Subcutaneous adipose tissue (tissue), 4 donors: ENCODE measurements around the gene SPATS2L. TPM values are rescaled to one million over a fixed set of nuclear protein-coding genes. Genes with fewer than 3 reads are reported as not detected.

ENCODE experiments used
- total RNA-seq, 4 donors: library from RNA; depleted of rRNA; stranded (reverse); fragments of >200 nt; gene quantifications; one replicate each; pipeline ENCODE4 v1.1.0, GENCODE V29; 2016
- TF ChIP-seq, protein P1 (sequence below): fragments of 450-650 bp; IDR thresholded peaks from one replicate; pipeline ENCODE4 v1.5.1; 2016; ENCODE audit warnings: low read depth, mild to moderate bottlenecking, control low read depth, antibody characterized with exemption, moderate library complexity

The SPATS2L gene
- total RNA-seq, 4 donors from 2014 or later: 71.4 to 88.9 (median 79.6) TPM

DNA sequence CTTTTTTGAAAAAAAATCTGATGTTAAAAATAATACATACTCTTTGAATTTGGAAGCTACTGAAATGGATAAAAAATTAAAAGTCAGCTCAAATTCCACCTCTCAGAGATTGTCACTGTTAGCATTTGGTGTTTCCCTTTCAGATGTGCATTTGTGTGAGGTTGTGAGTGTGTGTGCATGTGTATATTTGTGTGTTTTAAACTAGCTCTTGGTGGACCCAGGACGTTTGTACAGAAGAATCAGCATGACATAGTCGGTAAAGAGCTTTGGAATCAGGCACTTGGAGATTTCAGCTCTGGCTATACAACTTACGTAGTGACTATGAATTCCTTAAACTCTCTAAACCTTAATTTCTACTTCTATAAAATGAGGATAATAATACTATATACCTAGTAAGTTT lies 14.5 kb downstream of the SPATS2L start:
- TF ChIP-seq, protein P1, sequence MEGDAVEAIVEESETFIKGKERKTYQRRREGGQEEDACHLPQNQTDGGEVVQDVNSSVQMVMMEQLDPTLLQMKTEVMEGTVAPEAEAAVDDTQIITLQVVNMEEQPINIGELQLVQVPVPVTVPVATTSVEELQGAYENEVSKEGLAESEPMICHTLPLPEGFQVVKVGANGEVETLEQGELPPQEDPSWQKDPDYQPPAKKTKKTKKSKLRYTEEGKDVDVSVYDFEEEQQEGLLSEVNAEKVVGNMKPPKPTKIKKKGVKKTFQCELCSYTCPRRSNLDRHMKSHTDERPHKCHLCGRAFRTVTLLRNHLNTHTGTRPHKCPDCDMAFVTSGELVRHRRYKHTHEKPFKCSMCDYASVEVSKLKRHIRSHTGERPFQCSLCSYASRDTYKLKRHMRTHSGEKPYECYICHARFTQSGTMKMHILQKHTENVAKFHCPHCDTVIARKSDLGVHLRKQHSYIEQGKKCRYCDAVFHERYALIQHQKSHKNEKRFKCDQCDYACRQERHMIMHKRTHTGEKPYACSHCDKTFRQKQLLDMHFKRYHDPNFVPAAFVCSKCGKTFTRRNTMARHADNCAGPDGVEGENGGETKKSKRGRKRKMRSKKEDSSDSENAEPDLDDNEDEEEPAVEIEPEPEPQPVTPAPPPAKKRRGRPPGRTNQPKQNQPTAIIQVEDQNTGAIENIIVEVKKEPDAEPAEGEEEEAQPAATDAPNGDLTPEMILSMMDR: no peak

GRCh38 chr2:200321780-200322534 lies 15.5 kb downstream of the SPATS2L start:
- TF ChIP-seq, protein P1: no peak

GRCh38 chr2:200322607-200323006 lies 16.1 kb downstream of the SPATS2L start:
- TF ChIP-seq, protein P1: no peak

GRCh38 chr2:200324362-200324761 lies 17.9 kb downstream of the SPATS2L start:
- TF ChIP-seq, protein P1: no peak

- TF ChIP-seq, protein P1: no peak
Measured at GRCh38 chr2:200329384-200329783, 22.9 kb downstream of the SPATS2L start.

DNA sequence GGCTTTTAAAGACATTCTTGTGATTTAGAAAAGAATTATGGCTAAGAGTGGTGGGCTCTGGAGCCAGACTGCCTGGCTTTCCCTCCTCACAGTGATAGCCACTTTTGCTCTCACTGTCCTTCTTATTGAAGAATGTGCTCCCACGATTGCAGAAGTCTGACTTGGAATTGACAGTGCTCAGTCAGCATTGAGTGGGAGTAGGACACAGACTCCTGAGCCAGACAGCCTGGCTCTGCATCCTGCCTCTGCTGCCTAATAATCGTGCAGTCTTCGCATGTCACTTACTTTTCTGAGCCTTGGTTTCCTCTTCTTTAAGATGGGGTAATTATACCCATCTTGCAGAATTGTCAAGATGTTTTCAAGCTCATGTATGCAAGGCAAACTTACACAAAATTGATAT lies 23.3 kb downstream of the SPATS2L start:
- TF ChIP-seq, protein P1: no peak

- TF ChIP-seq, protein P1: no peak
Measured at GRCh38 chr2:200330351-200331060, 24.0 kb downstream of the SPATS2L start.
